ENCODE data around the gene SCAPER.

Gene SCAPER

DNA sequence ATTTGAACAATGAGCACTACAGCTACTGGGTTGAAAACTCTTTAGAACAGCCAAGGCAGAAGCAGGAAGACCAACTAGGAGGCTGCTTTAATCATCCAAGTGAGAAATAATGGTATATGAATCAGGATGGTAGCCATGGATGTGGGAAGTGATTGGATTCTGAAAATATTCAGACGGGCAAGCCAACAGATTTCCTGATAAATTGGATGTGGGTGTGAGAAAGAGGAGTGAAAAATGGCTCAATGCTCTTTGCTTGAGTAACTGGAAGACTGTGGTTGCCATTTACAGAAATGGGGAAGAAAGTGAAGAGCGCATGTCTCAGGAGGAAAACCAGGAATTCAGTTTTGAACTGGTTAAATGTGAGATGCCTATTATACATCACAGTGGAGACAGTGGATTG, 518.2 kb downstream of the SCAPER start:
- no peak for DNase-seq

DNA sequence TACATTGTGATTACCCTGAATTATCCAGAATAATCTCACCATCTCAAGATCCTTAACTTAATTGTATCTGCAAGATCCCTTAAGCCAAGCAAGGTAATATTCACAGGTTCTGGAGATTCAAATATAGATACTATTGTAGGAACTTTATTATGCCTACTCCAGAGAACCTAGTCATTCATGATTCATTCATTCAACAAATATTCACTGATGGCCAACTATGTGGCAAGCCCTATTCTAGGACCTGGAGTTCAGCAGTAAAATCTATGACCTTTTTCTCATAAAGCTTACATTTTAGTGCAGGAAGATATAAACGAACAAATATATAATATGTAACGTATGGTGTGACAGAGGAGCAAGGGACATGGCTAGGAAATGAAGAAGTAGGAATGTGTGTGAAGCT, 519.0 kb downstream of the SCAPER start:
- no peak for DNase-seq

DNA sequence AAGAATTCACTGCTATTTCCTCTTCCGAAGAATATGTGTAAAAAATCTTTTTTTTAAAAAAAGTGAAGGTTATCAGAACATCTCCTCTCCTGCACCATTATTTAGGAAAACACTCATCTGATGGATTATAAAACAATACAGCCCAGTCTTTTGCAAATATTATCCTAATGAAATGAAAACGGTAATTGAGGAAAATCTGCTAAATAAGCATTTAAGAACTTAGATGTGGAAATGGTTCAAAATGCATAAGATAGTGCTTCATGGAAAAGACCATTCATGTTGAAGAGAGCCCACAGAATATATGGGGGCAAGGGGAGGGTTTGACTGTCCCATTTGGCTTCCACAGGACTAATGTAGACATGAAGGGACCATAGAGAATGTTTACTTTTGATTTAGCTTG, 520.7 kb downstream of the SCAPER start:
- no peak for DNase-seq

DNA sequence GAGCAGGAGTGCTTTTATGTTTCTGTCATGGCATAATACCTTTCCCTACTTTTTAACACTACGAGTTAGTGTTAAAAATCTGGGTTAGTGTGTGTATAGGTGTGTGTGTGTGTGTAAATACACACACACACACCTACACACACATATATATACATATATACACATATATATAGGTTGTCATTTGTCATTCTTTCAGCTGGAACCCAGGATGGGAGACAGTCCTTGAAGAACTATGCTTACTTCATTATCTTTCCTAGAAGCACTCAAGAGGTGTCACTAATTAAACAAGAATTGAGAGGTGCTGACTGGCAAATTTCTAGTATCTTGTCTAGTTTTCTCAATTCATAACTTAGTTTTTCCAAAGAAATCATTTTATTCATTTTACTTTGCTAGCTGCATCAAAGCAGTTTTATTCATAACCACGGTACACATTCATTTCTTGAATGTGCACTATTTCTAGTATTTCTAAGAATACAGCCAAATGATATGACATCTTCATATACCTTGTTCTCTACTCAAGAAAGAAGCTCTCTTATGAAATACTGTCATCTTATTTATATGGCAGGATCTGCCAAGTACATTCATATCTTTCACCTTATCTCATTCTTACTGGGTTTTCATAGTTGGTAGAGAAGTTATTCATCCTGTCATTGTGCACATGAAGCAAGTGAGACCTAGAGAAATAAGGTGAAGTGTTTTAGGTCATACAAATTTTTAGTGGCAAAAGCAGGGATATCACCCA, 522.0 kb downstream of the SCAPER start:
- no peak for DNase-seq

DNA sequence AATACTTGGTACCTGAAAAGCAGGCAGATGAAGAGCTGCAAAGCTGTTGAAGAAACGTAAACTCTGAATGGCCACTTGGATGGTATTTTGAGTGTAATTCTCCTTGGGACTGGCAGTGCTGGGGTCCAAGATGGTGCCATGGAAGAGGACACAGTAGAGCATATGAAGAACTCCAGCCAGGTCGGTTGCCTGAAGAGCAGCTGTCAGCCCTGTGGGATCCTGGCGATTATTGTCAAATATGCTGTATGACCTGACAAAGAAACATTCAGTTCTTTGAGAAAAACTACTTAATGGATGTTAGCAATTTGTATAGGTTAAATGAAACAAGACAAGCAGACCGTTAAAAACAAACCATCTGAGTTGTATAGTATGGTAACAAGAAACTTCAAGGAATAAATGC, 523.8 kb downstream of the SCAPER start:
- no peak for DNase-seq

DNA sequence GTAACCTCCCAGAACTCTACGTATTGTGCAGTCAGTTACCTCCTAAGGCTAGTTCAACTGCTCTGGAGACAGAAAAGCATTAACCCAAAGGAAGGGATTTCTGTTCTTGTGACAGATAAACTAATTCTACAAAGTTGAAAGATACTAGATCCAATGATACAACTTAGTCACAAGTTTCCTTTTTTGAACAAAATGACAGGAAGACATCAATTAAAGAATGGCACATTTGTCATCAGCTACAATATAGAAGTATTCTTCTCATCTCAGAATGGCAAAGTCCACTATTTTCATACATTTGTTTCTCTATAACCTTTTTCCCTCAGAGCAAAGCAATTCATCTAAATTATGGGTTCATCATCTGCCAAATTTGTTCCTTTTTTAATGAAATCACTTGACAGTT, 524.9 kb downstream of the SCAPER start:
- DNase-seq, result no peak

DNA sequence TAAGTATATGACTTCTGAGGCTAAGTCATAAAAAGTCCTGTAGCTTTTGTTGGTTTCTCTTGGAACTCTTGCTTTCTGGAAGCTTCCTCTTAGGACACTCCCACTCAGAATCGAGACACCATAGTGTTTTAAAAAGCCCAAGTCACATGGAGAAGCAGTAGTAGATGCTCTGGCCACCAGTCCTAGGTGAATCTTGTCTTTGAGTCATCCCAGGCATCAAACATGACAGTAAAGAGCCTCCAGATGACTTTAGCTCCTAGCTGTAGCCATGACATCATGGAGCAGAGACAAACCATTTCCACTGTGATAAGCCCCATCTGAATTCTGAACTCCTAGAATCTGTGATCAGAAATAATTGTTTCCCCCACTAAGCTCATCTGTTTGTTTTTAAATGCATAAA, 526.4 kb downstream of the SCAPER start:
- no peak for DNase-seq

DNA sequence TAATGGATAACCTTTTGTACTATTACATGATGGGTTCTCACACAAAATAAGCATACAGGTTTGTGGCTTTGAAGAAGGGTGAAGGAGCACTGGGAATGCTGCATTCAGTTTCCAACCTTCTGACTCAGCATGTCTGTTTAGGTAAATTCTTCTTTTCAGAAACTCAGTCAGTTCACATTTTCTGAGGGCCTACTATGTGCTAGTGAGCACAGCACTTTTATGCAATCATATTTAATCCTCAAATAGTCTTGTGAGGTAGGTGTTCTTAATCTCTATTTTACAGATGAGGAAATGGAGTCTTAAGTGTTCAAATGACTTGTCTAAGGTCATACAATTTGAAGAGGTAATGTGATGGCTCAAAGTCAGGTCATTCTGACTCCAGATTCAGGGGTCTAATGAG, 527.4 kb downstream of the SCAPER start:
- no peak for DNase-seq

DNA sequence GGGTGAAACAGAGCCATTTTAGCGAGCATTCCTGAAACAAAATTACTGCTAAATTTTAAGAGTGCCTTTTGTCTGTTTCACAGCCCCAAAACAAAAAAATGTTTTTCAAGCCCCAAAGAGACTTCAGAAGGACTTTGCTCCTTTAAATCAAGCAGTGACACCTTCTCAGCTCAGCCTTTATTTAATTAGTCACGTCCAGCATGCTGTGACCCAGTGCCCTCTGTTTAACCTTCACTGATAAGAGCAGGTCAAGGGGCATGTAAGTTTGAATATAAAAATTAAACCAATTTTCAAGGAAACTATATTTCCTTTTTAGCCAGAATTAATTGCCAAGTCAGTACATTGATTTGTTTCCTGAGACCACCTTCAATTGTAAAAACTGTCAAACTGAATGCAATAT, 527.9 kb downstream of the SCAPER start:
- no peak for DNase-seq

DNA sequence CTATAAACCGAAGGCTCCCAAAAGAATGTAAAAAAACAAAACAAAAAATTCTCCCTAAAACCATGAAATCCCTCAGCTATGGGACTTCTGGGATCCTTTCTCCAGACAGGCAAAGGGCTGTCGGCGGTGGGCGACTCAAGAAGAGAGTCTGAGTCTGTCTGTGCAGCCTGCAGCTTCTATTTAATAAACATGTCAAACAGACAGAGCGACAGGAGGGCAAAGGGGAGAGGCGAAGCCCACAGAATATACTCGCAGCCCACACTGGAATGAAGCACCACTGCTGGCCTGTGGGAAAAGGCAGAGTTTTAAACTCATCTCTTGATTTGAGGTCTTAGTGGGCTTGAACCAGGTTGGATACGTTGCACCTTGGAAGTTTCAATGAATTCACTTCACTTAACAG, 528.3 kb downstream of the SCAPER start:
- DNase-seq, result no peak

DNA sequence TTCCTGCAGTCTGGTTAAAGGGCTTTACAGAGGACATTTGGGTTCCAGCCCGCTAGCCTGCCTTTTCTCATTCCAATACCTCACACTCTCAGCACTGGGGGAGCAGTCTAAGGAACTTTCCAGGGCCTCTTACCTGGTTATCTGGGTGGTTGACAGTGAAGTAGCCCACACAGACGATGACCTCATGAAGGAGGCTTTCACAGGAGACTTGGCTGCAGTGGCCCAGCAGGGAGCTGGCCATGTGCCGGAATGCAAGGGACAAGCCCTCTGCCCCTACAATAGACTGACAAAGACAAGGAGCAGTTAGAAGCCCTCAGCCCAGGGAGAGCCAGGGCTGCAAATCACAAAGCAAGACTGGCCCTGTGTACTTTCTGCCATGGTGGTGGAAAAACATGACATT, 529.1 kb downstream of the SCAPER start:
- DNase-seq, result no peak

DNA sequence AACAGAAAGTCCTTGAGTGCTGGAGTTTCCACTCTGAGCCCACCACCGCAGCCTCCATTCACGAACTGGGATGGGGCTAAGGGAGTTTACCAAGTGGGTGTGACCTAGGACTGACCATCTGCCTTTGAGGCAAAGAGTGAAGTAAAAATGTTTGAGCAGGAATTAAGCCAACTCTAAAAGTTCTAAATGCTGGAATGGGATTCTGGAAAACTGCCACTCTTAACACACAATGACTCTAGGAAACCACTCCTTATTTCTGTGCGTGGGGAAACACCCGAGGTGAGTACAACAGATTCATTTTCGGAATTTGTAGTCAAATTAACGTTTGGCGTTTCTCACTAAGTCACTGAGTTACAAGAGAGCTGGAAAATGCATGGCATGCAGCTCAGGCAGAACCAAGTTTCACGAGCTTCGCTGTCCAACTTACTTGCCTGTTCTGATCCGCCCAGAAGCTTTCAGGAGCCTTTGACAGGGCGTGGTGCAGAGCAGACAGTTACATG, 537.0 kb downstream of the SCAPER start:
- DNase-seq, result no peak

DNA sequence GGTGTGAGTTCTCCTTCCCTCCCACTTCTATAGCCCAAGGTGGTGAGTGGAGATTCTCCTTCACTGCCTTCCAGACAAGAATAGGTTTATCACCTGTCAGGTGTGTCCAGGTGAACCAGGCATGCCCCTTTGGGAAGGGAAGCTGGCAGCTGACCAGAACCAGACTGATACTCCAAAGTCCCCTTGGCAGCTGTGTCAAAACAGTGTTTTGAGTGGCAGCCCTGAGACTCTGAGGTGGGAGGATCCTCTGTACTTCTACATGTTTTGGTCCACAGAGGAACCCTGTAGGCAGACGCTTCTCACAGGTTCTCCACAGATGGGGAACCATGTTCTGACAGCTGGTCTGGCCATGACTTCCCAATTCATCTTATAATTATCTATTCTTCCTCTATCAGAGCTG, 538.4 kb downstream of the SCAPER start:
- DNase-seq, result peak; percentile 25

DNA sequence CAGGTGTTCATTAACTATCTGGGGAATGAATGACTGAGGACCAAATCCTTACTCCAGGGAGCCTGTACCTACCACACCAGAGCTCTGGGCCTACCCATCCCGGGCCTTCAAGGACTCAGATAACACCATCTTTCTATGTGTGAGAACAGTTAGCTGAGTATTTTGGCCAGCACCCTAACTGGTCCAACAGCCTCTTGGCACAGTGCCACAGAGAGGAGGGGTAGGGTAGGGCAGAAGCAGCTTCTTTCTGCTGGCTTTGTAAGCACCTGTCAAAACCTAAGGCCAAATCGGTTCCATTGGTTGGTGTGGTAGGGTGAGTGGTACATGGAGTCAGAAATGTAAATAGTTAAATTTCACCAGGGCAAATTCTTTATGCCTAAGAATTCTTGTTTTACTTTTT, 541.9 kb downstream of the SCAPER start:
- DNase-seq, result no peak

DNA sequence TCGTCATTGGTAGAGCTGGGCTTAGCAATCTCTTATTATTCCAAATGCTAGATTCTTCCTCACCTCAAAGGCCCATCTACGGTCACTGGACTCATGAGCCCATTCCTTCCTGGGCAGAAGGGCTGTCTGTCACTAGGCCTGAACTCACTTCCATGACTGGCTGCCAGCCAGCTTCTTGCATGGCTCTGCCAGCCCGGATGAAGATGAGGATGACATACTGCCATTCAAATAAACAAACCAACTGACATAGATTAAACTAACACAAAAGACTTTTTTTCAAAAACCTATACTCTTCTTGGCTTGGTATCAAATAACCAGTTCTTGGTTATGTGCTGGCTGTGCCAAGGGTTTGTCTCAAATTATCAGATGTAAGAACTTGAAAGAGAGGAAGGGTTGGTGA, 544.7 kb downstream of the SCAPER start:
- no peak for DNase-seq

DNA sequence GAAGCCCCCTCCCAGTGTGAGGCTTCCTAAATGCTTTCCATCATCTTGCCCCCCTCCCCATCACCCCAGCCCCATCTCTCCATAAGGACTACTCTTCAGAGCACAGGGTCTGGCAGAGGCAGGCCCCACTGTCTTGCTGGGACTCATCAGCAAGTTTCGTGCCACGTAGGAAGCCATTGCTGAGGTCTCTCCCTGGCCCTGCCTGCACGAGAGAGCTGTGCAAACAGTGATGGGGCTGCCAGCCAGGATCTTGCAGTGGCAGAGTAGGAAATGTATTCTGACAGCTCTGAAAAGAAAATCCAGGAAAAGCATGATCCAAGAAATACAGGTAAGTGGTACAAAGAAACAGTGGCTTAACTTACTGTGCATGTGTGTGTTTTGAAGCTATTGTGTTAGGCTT, 546.0 kb downstream of the SCAPER start:
- no peak for DNase-seq

DNA sequence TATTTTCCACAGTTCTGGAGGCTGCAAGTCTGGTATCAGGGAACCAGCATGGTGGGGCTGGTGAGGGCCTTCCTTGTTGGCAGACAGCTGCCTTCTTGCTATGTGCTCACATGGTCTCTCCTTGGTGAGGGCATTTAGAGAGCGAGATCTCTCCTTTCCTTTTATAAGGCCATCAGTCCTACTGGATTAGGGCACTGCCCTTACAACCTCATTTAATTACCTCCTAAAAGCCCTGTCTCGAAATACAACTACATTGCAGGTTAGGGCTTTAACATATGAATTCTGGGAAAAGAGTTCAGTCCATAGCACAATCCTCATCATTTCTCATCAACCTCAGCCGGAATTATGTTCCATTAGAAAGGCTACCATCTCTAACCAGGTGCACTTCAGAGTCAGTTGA, 546.7 kb downstream of the SCAPER start:
- no peak for DNase-seq

DNA sequence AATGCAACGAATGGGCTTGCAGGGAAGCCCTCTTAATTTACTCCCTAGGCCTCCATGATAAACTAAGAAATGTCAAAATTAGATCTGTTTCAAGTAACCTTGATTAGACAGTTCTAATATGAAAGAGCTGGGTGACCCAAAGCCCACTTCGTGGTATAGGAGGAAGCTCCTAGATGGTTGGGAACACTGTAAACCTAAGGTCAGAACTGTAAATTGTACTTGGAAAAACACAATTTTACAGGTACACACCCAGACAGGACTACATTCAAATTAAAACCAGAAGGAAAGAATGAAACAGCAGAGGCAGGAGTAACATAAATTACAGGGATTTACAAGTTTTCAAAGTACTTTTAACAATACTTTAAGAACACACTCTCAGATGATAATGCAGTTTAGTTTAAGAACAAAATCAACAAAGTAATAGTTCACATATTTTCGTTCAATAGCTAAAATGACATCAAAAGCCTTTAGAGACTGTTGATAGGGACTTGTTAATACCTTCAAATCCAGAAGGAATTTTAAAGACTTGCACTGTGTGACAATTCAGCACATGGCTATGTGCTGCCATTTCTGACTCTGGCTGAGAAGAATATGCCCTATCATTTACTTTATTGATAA, 550.2 kb downstream of the SCAPER start:
- DNase-seq, result no peak

DNA sequence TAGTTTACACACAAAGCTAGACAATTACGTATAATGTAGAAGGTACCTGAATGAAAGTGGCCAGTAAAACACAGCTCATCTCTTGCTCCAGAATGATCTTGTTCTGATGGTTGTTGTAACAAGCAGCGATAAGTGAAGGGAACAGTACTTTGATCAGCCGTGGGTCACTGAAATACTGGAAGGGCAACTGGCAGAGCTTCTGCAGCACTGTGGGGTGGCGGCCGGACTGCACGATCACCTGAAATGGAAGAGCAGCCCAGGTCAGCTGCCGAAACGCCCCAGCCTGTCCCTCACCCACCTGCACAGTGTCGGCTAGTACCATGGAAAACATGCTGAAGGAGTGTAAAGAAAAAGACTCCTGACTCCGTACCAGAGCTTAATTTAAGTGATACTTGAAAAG, 551.2 kb downstream of the SCAPER start:
- no peak for DNase-seq

DNA sequence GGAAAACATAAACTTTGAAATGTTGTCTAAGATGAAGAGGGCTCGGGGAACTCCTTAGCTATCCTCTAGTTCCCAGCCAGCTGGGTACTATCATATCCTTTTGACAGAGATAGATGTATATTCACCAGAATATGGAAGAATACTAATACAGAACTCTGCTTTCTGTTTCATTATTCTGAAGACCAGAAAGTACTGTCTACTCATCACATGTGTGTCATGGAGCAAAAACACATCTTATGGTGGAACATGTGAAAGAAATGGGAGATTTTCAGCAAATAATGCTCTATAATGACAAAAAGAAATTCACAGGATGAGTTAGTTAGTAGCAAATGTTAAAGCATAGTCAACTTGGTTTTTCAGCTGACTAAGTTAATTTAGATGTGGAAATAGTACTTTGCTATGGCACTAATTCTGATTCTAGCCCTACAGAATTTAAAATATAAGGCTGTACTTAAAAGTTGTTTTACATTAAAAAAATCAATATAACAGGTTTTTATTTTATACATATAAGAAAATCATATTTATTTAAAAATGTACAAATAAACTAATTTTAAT, 552.0 kb downstream of the SCAPER start:
- DNase-seq, result no peak

DNA sequence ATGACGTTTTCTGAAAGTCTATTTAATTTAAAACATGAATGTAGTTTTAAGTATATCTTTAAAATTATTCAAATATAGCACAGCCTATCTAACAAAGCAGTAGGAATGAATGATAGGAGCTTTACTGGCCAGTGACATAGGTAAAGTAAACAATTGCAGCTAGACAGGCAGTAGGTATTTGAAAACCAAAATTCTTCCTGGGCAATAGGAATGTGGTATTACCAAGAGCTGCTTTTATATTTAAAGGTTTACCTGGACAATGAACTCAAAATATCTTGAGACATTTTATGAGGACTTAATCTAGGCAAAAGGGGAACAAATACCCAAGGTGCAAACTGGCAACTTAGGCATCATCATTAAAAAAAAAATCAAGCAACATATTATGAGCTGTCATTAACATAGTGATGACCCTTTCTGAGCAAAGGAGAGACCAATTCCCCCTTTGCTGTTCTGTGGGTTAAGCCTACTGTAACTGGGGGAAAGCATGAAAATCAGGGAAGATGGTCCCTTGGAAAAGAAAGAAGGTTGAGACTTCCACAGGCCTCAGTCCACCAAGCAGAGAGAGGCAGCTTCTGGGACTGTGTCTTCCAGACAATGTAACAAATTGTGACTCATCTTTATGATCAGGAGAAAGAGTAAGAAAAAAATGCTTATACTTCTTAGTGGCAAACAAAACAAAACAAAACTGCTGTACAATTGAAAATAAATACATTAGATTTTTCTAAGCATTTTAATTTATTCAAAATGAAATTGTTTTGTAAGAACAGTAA, 555.7 kb downstream of the SCAPER start:
- DNase-seq, result no peak

DNA sequence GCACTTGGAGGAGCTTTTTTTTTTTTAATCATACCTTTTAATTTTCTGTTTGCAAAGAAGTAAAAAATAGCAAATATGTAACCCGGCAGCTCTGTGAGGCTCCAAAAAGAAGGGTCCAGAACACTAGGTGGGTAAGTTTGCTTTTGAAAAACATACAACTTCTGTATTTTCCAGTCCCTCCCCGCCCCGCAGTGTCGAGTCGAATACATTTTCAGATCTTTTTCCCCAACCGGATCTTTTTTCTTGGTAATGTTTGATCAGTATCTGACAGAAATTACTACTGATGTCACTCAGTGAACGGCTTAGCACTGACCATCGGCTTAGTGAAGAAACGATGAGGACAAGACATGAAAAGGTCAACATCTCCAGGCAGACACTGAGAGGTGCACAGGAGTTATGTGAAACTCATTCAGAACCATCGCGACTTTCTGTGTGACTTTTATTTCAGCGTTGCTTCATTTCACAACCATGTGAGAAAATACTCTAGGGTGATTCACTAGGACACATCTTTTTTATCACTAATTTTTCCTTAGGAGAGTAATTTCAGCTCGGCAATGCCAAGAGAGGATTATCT, 557.6 kb downstream of the SCAPER start:
- no peak for DNase-seq
